Prostate gland (tissue), 2 donors: ENCODE data around the gene GNPTAB. TPM values are rescaled to one million over a fixed set of nuclear protein-coding genes. Genes with fewer than 3 reads are reported as not detected.
A peak's percentile ranks its signal among the peaks of the same experiment; 100 is the strongest.

Experiments used
- DNase-seq: peaks from one replicate; pipeline ENCODE4 v3.0.0-alpha.2; 2019; ENCODE audit warnings: low spot score
- H3K27ac ChIP-seq, 2 donors: fragments of 200-600 bp; sonication (generic); 2 replicates each; pipeline ENCODE4 v1.5.1; 2017 to 2019
- H3K27me3 ChIP-seq: fragments of 200-600 bp; sonication (generic); replicated peaks from 2 replicates; pipeline ENCODE4 v1.5.1; 2019; ENCODE audit not compliant: insufficient read depth
- H3K36me3 ChIP-seq, 2 donors: fragments of 200-600 bp; sonication (generic); 1 replicate in 1 of 2; 2 replicates in 1 of 2; pipeline versions ENCODE4 v1.5.1 to v1.8.1; 2017 to 2019
- H3K4me1 ChIP-seq: fragments of 200-600 bp; sonication (generic); replicated peaks from 2 replicates; pipeline ENCODE4 v1.5.1; 2019
- H3K4me3 ChIP-seq, 2 donors: fragments of 200-600 bp; sonication (generic); 2 replicates each; pipeline ENCODE4 v1.5.1; 2017 to 2019
- H3K9me3 ChIP-seq: fragments of 200-600 bp; sonication (generic); 2 replicates; pipeline ENCODE4 v1.5.1; 2017
- CTCF ChIP-seq, 4 experiments: fragments of 200-600 bp in 2 of 4; fragments of 450-650 bp in 2 of 4; sonication (generic) in 2 of 4; IDR thresholded peaks; 1 replicate in 3 of 4; 2 replicates in 1 of 4; pipeline ENCODE4 v1.5.1; 2016 to 2019; ENCODE audit warnings: antibody characterized with exemption in 4 of 4, mild to moderate bottlenecking in 2 of 4, moderate library complexity in 2 of 4
- POLR2A ChIP-seq: fragments of 450-650 bp; IDR thresholded peaks from one replicate; pipeline ENCODE4 v1.6.1; 2016; ENCODE audit warnings: antibody characterized with exemption, mild to moderate bottlenecking
- POLR2AphosphoS5 ChIP-seq: sonication (generic); formaldehyde crosslinking; IDR thresholded peaks from one replicate; pipeline ENCODE4 v1.6.1; 2017; ENCODE audit warnings: antibody characterized with exemption
- WGBS: methylation state at CpG from one replicate; pipeline ENCODE4 v1.1.5; 2018; 5-methylcytosine and 5-hydroxymethylcytosine counted together
- intact Hi-C: fragments of 100-400 bp; cut with DNase I; formaldehyde crosslinking; loops from one replicate; pipeline ENCODE4 v1.14.2; 2022
- total RNA-seq, 2 donors: library from RNA; depleted of rRNA; stranded (reverse); fragments of >200 nt; gene quantifications; one replicate each; pipeline ENCODE4 v1.1.0, GENCODE V29; 2016

The GNPTAB gene
- total RNA-seq, 2 donors from 2014 or later, result 49.9 to 52.7 TPM

GRCh38 chr12:101847325-101847724 lies 16.6 kb upstream of the GNPTAB start:
- Histone ChIP-seq H3K9me3 (no peaks in the 10 kb centered on the region), H3K4me1 (no peaks in the 10 kb centered on the region), H3K27me3 (no peaks in the 10 kb centered on the region), H3K4me3 (no peak overlapping the region), H3K27ac (no peak overlapping the region), H3K36me3 (no peaks in the 10 kb centered on the region)
- TF ChIP-seq POLR2AphosphoS5 (no peak), CTCF (IDR thresholded peaks at IDR 0.05) (no peak), POLR2A (no peak)
- intact Hi-C loops, result no loop called here
- WGBS, result 72% methylated on average over 5 of the region's 5 CpGs
- no peak for DNase-seq

DNA sequence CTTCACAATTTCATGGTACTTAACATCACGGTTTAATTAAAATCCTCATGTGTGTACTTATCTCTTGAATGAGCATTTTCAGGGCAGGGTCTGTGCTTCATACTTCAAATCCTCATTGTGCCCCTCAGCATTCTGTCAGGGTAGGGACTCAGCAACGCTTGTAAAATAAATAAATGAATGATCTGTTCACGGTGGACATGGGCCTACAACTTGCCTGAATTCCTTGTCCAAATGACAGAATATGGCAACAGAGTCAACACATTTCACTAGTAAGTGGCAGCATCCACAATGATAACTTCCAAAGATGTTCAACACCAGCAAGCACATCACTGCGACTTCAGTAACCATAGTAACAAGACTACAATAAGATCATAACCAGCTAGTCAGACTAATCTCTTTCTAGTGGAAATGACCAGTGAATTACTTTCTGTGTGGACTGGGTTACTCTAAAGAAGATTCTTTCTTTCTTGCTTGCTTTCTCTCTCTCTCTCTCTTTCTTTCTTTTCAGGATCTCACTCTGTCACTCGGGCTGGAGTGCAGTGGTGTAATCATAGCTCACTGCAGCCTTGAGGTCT lies 14.5 kb upstream of the GNPTAB start:
- intact Hi-C loops, result no loop called here
- WGBS, result 66% methylated on average over 5 of the region's 5 CpGs

GRCh38 chr12:101841069-101841468 lies 10.3 kb upstream of the GNPTAB start:
- WGBS, result 85% methylated on average over 4 of the region's 4 CpGs
- no peak for DNase-seq
- Histone ChIP-seq H3K4me3 (no peak overlapping the region), H3K36me3 (no peaks in the 10 kb centered on the region), H3K9me3 (no peaks in the 10 kb centered on the region), H3K27me3 (no peaks in the 10 kb centered on the region), H3K27ac (no peak overlapping the region), H3K4me1 (no peaks in the 10 kb centered on the region)
- no peak for TF ChIP-seq CTCF (IDR thresholded peaks at IDR 0.05)
- TF ChIP-seq POLR2A, result no peak
- TF ChIP-seq POLR2AphosphoS5, result no peak
- intact Hi-C loops, result loop anchor here (2.0 to 5.0 kb wide), 2 partner anchors 68 to 424 kb away; no protein-coding TSS in a partner anchor

More for the DNA sequence above, 14.5 kb upstream of the GNPTAB start:
- Histone ChIP-seq H3K4me1 (no peaks in the 10 kb centered on the region), H3K9me3 (no peaks in the 10 kb centered on the region), H3K27me3 (no peaks in the 10 kb centered on the region), H3K27ac (no peak overlapping the region), H3K36me3 (no peaks in the 10 kb centered on the region), H3K4me3 (no peak overlapping the region)
- no peak for TF ChIP-seq POLR2A
- no peak for TF ChIP-seq POLR2AphosphoS5
- no peak for TF ChIP-seq CTCF (IDR thresholded peaks at IDR 0.05)
- no peak for DNase-seq

DNA sequence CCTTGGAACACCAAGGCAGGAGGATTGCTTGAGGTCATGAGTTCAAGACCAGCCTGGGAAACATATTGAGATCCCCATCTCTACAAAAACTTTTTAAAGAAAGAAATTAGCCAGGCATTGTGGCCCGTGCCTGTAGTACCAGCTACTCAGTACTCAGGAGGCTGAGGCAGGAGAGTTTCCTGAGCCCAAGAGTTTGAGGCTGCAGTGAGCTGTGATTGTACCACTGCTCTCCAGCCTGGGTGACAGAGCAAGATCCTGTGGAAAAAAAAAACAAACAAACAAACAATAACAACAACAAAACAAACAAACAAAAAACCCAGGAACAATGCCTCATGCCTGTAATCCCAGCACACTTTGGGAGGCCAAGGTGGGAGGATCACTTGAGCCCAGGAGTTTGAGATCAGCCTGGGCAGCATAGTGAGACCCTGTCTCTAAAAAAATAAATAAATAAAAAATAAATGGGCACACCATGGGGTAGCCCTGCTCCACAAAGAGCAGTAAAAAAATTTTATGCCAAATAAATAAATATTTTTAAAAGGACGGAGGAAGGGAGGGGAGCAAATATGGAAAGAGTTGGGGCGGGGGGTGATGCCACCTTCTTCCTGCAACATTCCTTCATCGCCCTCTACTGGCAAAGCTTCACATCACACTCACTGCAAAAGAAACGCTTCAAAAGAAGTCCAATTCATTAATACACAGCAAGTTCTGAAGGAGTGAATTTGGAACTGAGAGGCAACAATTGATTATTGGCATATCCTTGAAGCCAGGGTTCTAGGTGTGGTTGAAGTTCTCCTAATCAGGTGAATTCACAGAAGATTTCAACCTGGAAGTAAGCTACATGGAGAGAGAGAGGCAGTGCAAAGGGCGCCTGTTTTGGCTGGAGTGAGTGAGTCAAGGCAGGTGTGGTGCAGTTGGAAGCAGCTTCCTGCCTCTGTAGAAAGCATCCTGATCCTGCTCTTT lies 8.8 kb upstream of the GNPTAB start:
- no peaks in the 10 kb centered on the region for H3K4me1 ChIP-seq
- TF ChIP-seq POLR2A (no peak), CTCF (IDR thresholded peaks at IDR 0.05) (peak; percentile 74 to 84 (median 74)), POLR2AphosphoS5 (peak; percentile 8)
- H3K27me3 ChIP-seq, result no peaks in the 10 kb centered on the region
- H3K27ac ChIP-seq, result no peak overlapping the region
- H3K36me3 ChIP-seq, result no peaks in the 10 kb centered on the region
- intact Hi-C loops, result loop anchor here (2.0 to 10.0 kb wide), 3 partner anchors 67 to 422 kb away; no protein-coding TSS in a partner anchor
- WGBS, result 28% methylated on average over 6 of the region's 6 CpGs
- DNase-seq, result peak; percentile 70
- no peak overlapping the region for H3K4me3 ChIP-seq
- no peaks in the 10 kb centered on the region for H3K9me3 ChIP-seq
